Measurements from ENCODE around the gene CFAP91.

The CFAP91 gene

GRCh38 chr3:119702530-119703527 is at the start of gene CFAP91:
CFAP91 (plus strand) TSS chr3:119703022; CDS start chr3:119703099, 77 bp downstream.
- TF ChIP-seq CTCF (IDR thresholded peaks at IDR 0.05), result no peak

- no peak for TF ChIP-seq CTCF (IDR thresholded peaks at IDR 0.05)
These were observed 48.9 kb upstream of the CFAP91 start for GRCh38 chr3:119653876-119654275.

- no peak for TF ChIP-seq CTCF (IDR thresholded peaks at IDR 0.05)
These were observed 44.7 kb upstream of the CFAP91 start for GRCh38 chr3:119657887-119658702.

- no peak for TF ChIP-seq CTCF (IDR thresholded peaks at IDR 0.05)
These were observed 43.8 kb upstream of the CFAP91 start for GRCh38 chr3:119658994-119659393.

- TF ChIP-seq CTCF (IDR thresholded peaks at IDR 0.05), result no peak
These were observed 43.1 kb upstream of the CFAP91 start for GRCh38 chr3:119659606-119660291.

- no peak for TF ChIP-seq CTCF (IDR thresholded peaks at IDR 0.05)
These were observed 42.1 kb upstream of the CFAP91 start, which contains the start of gene POPDC2 for GRCh38 chr3:119660474-119661440. POPDC2 (minus strand) TSS chr3:119660589; CDS start chr3:119660423, 166 bp downstream.

Measured in LNCAP (cell line).